T47D (cell line): ENCODE results near the gene AFF3.
A peak's percentile ranks its signal among the peaks of the same experiment; 100 is the strongest.

ENCODE experiments used
- DNase-seq, 2 experiments: peaks; one replicate each; pipeline versions ENCODE4 v3.0.0 to v3.0.0-alpha.2; 2011 to 2012; ENCODE audit warnings: low read depth in 1 of 2, low spot score in 1 of 2
- JUND ChIP-seq: IDR thresholded peaks from 2 replicates; pipeline ENCODE4 v1.6.1; 2012; ENCODE audit warnings: low read depth
- in situ Hi-C: cut with HindIII; loops from 2 replicates; pipeline ENCODE4 v1.10.0; 2016; ENCODE audit warnings: low sequenced_read_pairs, low pct_unique_long_range_greater_than_20kb

AFF3 gene

DNA sequence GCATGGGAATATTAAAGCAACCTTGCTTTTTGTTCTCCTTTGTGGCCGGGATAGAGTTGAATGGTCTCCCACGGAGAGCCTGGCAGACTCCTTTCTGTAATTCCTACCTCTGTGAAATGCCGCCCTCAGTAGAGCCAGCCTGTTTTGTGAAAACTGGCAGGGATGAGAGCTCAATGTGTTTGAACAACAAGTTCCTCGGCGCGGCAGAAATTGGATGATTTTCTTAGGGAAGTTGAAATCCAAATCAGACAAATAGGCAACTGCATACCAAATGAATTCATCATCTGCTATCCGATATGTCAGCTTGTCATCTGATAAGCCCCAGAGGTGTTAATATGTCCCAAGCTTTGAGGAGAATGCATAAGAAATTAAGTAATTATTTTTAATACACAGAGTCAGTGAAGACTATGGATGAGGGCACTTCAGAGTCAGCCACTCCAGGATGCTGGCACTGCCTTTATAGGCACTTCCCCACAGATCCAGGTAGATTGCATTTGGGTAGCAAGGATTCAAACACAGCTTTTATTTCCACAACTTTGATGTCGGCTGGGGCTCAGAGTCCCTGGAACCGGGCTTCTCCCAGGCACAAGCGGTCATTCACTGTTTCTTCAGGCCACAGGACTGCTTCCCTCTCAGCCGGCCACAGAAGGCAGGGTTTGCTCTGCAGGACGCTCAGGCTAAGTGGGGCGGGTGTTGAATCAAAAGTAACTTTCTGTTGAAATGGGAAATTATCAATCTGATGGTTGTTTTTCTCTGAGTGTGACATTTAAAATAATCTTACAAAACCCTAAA lies 569.8 kb downstream of the AFF3 start:
- no peak for TF ChIP-seq JUND
- in situ Hi-C loops: no loop called here
- DNase-seq: no peak

DNA sequence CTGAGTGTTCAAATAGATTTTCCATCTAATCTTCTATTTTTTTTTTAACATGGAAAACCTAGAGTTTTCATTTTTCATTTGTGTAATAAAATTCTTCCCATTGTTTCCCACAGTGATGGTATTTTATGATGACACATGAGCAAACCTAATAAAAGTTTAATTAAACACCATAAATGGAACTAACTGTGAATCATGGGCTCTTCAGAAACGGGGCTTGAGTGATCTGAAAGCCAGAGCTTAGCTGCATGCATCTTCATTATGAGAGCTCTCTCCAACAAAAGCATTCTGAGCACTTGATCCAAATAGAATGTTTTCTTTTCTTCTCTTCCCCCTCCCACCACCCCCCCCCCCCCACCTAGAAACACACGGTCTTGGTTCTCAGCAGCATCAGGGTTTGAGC lies 570.4 kb downstream of the AFF3 start:
- DNase-seq: no peak
- in situ Hi-C loops: no loop called here
- TF ChIP-seq JUND: no peak

DNA sequence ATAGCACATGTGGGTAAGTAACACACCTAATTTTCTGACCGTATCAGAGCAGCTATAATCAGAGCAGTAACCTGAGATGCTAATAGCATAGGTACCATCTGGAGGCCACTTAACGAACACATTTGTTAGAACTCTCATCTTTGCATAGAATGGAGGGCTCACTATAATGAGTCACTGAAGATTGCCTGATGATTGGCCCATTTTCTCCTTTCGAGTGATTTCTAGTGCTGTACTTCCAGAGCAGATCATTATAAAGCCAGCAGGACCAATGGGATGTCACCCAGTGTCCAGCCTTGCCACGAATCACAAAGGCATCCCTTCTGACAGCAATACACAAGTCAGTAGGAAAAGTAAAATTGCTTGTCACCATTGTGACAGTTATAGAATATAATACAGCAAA lies 570.9 kb downstream of the AFF3 start:
- no peak for DNase-seq
- no peak for TF ChIP-seq JUND
- in situ Hi-C loops: no loop called here

DNA sequence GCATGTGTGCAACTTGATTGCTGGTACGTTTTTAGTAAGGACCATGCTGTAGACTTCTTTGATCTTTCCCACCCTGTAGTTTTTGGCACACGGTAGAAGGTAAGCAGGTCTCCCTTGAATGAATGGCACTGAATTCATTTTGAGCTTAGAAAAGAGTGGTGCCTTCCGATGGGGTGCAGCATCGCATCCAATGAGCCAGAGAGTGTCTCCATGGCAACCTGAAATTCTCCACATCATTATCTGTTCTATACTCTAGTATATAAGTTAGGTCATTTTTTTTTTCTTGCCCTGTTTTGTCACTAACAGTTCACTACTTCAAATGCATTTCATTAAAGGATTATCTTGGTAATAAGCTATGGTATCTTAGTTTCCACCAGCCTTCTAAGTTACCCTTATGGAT lies 571.4 kb downstream of the AFF3 start:
- no peak for TF ChIP-seq JUND
- DNase-seq: no peak
- in situ Hi-C loops: no loop called here

DNA sequence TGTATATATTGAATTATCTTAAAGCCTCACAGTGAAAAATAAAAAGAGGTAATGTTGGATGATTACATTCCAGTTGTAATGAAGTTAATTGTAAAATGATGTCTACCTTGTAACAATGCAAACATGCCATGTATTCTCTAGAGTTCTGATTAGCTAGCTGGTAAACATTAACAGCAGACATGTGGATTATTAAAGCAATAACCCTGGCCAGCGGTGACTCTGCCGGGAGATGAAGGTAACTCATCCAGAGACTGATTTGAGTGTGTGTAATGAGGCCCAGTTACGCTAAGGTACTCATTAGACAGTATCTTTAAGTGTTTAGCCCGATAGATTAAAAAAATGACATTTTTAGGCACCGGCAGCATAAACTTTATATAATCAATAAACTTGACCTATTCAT lies 573.0 kb downstream of the AFF3 start:
- DNase-seq: no peak
- in situ Hi-C loops: no loop called here
- TF ChIP-seq JUND: no peak

DNA sequence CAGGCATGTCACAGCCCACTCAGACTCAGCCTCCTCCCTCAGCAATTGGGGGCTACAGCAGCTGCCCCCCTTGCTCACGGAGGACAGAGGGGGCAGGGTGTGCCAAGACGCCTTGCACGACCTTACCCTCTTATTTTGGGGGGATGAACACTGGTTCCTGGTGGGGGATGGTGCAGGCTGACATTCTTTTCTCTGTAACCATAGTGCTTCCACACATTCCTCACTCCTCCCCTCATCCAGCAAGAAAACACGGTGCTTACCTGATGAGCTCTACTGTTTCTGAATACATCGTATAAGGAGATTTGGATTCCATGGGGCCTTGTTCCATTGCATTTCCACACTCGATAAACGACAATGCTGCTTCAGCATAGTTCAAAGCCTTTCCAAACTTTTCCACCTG lies 577.2 kb downstream of the AFF3 start:
- no peak for DNase-seq
- in situ Hi-C loops: no loop called here
- TF ChIP-seq JUND: no peak

DNA sequence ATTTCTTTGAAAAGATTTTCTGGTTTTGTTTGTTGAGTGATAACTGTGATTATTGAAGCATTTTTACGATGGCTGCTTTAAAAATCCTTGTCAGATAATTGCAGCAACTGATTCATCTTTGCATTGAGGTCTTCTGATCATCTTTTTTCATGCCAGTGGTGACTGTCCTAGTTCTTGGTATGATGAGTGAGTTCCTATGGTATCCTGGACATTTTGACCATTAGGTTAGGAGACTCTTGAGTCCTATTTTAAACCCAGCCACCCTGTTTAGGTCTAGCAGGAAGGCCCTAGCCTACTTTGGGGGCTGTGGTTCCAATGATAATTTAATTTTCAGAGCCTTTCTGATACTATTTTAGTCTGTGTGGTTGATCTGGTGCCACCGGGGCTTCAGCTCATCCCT lies 579.9 kb downstream of the AFF3 start:
- no peak for TF ChIP-seq JUND
- in situ Hi-C loops: no loop called here
- no peak for DNase-seq

DNA sequence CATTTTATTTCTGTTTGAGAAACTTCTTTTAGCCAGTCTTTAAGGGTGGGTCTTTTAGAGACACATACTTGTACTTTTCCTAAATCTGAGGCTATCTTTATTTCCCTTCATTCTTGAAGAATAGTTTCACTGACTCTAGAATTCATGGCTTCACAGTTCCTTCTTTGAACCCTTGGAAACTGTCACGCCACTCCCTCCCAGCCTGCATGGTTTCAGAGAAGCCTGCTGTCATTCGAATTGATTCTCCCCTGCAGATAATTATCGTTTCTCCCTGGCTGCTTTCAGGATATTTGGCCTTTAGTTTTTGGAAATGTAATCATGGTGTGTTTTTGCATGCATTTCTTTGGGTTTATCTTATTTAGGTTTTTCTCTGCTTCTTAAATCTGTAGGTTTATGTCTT lies 580.6 kb downstream of the AFF3 start:
- in situ Hi-C loops: no loop called here
- no peak for DNase-seq
- no peak for TF ChIP-seq JUND

DNA sequence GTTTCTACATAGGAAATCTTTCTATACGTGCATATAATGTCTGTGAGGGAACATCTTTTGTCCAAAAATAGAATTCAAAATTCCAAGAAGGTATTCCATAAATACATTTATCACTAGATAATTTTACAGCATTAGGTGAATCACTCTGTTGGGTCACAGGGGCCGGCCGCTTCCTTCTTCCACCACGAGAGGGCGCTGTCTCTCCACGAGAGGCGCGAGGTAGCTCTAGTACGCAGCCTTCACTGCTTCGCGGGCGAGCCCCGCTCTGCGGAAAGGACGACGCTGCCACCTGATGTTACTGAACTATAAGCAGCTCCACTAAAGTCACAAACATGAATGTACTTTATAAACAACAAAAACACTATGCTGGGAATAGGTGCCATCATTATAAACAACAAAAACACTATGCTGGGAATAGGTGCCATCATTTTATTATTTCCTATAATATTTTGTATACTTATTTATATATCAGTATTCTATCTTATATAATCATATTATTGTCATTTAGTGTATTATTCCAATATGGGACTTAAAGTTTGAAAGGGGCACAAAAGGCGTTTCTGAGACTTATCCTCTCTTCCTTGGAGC lies 583.2 kb downstream of the AFF3 start:
- DNase-seq: peak; percentile 47 to 78
- TF ChIP-seq JUND: no peak
- in situ Hi-C loops: no loop called here

DNA sequence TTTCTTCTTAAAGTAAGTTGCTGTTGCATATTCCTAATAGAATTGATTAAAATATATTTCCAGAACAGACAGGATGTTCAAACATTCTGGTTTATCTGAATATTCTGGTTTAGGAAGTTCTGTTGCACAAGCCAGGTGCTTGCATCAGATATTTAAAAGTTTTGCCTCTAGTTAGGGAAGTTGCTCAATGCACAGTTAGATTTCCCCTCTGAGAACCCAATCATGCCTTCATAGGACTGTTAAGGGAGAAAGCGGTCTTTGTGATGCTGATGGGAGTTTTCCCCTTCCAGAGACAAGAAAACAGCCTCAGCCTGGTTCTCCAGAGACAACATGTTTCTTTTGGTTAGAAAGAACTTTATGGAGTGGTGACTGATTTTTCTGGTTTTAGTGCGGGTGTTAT lies 587.0 kb downstream of the AFF3 start:
- TF ChIP-seq JUND: no peak
- in situ Hi-C loops: no loop called here
- DNase-seq: no peak

DNA sequence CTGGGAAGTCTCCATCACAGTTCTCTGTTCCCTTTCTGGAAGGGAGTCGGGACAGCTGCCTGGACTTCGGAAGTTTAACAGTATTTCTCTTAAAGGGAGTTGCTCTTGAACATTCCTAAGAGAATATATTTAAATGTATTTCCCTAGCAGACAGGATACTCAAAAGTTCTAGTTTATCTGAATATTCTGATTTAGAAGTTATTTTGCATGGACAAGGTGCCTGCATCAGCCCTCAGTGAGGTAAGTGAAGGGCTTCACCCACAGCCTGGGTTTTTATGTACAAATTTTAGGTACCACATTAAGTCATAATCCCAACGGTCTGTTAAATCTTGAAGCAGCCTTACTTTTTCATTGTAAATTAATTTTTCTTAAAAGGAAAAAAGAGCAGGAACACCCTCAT lies 587.5 kb downstream of the AFF3 start:
- no peak for DNase-seq
- no peak for TF ChIP-seq JUND
- in situ Hi-C loops: no loop called here

DNA sequence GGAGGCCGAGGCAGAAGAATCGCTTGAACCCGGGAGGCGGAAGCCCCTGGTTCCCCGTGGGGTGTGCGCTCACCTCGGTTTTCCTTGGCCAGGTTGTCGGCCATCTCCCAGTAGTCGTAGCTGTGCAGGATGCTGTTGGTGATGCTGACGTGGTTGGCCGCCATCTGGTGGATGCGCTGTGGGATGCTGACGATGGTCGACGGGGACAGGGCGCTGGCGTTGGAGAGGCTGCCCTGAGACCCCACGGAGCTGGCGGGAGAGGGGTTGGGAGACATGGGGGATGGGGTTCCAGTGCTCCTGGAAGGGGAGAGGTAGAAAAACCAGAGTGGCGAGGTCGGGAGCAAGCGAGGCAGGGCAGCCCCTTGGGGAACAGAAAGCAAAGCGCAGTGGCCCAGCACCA lies 588.2 kb downstream of the AFF3 start:
- no peak for DNase-seq
- TF ChIP-seq JUND: no peak
- in situ Hi-C loops: no loop called here

DNA sequence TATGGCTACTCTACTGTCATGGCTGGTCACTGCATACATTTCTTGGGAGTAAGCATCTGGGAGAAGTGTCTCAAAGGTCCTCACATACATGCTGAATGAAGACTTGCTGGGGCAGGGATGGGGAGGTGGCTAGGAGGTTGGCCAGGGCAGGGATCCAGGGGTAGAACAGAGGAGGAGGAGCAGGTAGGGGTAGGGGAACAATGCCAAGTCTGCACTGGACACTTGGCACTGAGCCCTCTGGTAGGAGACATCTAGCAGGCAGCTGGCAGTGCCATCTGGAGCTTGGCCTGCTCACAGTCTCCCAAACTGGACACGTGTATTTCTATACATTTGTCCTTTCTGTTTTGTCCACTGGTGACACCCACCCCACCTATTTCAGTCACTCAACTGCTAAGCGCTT lies 589.9 kb downstream of the AFF3 start:
- no peak for TF ChIP-seq JUND
- DNase-seq: peak in 1 of 2 experiments; percentile 25
- in situ Hi-C loops: no loop called here

DNA sequence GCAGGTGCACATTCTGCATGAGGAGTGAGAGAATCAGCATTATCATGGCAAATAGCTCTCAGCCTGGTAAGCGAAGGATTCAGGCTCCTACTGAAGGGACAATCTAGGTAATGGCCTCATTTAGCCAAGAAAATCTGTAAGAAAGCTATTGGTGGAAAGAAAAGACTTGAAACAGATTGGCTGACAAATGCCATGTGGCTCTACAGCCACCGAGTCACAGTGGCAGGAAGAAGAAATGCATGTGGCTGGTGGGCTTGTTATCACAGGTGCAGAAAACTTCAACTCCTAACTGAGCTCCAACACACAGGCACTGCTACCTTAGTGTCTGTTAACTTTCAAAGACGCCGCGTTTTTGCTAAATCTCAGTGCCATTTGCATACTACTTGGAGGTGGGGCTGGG lies 592.0 kb downstream of the AFF3 start:
- no peak for DNase-seq
- in situ Hi-C loops: no loop called here

More for the DNA sequence above, 592.0 kb downstream of the AFF3 start:
- no peak for TF ChIP-seq JUND
